ENCODE results near the gene PRKN.

- TF ChIP-seq CTCF (IDR thresholded peaks at IDR 0.05; ENCODE audit: extremely low read depth in 1 of 2, insufficient read depth in 1 of 2, low read depth in 1 of 2, low read length in 2 of 2) (peak; percentile 34 to 37), POLR2AphosphoS5 (IDR thresholded peaks at IDR 0.05; ENCODE audit: insufficient read depth, low read depth, low read length) (no peak), MAX (IDR thresholded peaks at IDR 0.05; ENCODE audit: insufficient read depth, insufficient read length) (no peak), JUN (IDR thresholded peaks at IDR 0.05; ENCODE audit: borderline replicate concordance, insufficient read depth, insufficient read length, low read depth) (peak; percentile 77), FOS (IDR thresholded peaks at IDR 0.05; ENCODE audit: borderline replicate concordance, insufficient read depth, low read length) (peak; percentile 93), EZH2 (IDR thresholded peaks at IDR 0.05; ENCODE audit: borderline replicate concordance, low read depth, low read length, severe bottlenecking) (no peak), POLR2A (IDR thresholded peaks at IDR 0.05; ENCODE audit: low read depth, low read length) (no peak)
Observed at GRCh38 chr6:161393839-161394364, 1333.7 kb downstream of the PRKN start.

Data from endothelial cell of umbilical vein (primary cell).